Immature natural killer cell (primary cell): Measurements from ENCODE around the gene CRLF1. TPM values are rescaled to one million over a fixed set of nuclear protein-coding genes. Genes with fewer than 3 reads are reported as not detected.

Source experiments
- DNase-seq, 3 donors: peaks; one replicate each; pipeline ENCODE4 v3.0.0; 2022; ENCODE audit warnings: mixed read lengths in 1 of 3
- H3K27ac Mint-ChIP-seq, 6 donors: one replicate each; pipeline ENCODE4 v1.8.0; 2020; ENCODE audit warnings: mixed read lengths in 6 of 6, mild to moderate bottlenecking in 5 of 6, inconsistent platforms in 4 of 6, moderate library complexity in 3 of 6
- H3K27me3 Mint-ChIP-seq, 3 donors: one replicate each; pipeline ENCODE4 v1.8.0; 2020 to 2021; ENCODE audit warnings: low read depth in 3 of 3, mild to moderate bottlenecking in 3 of 3, mixed read lengths in 3 of 3, moderate library complexity in 3 of 3, inconsistent platforms in 1 of 3
- H3K36me3 Mint-ChIP-seq, 3 donors: one replicate each; pipeline ENCODE4 v1.8.0; 2020; ENCODE audit warnings: mixed read lengths in 3 of 3, inconsistent platforms in 2 of 3, mild to moderate bottlenecking in 2 of 3
- H3K4me1 Mint-ChIP-seq, 2 donors: one replicate each; pipeline ENCODE4 v1.8.0; 2020; ENCODE audit warnings: inconsistent platforms in 2 of 2, mild to moderate bottlenecking in 2 of 2, mixed read lengths in 2 of 2, moderate library complexity in 1 of 2
- H3K4me3 Mint-ChIP-seq, 5 donors: one replicate each; pipeline ENCODE4 v1.8.0; 2020; ENCODE audit warnings: mild to moderate bottlenecking in 5 of 5, mixed read lengths in 5 of 5, inconsistent platforms in 3 of 5, moderate library complexity in 3 of 5
- H3K9me3 Mint-ChIP-seq, 6 donors: one replicate each; pipeline ENCODE4 v1.8.0; 2020; ENCODE audit warnings: mild to moderate bottlenecking in 6 of 6, mixed read lengths in 6 of 6, inconsistent platforms in 4 of 6, moderate library complexity in 3 of 6
- polyA plus RNA-seq, 3 donors: library from polyadenylated mRNA; unstranded; fragments of 300-500 nt; fragmentation: Illumina TruSeq; gene quantifications; one replicate each; pipeline ENCODE4 v1.2.3, GENCODE V29; 2021

Gene CRLF1
- polyA plus RNA-seq, result 1 to 10 TPM in 1 of 3 donors, under 1 TPM in 1, not detected in 1; 0.89 to 1.2 TPM

- Mint-ChIP-seq H3K4me1 (peaks cover 5 to 8% of the 10 kb centered on the region in 2 donors), H3K27me3 (peaks cover 23 to 31% (median 27%) of the 10 kb centered on the region in 3 donors), H3K9me3 (peaks cover 0 to 3% (median 0%) of the 10 kb centered on the region in 6 donors), H3K4me3 (no peak within 1 kb of the TSS), H3K27ac (no peak within 1 kb of the TSS), H3K36me3 (no peaks in the 10 kb centered on the region)
- no peak for DNase-seq
These were observed at the start of gene CRLF1 for GRCh38 chr19:18606281-18607225. Gene CRLF1 (minus strand): TSS chr19:18606799. CDS start chr19:18606656, 143 bp downstream.

DNA sequence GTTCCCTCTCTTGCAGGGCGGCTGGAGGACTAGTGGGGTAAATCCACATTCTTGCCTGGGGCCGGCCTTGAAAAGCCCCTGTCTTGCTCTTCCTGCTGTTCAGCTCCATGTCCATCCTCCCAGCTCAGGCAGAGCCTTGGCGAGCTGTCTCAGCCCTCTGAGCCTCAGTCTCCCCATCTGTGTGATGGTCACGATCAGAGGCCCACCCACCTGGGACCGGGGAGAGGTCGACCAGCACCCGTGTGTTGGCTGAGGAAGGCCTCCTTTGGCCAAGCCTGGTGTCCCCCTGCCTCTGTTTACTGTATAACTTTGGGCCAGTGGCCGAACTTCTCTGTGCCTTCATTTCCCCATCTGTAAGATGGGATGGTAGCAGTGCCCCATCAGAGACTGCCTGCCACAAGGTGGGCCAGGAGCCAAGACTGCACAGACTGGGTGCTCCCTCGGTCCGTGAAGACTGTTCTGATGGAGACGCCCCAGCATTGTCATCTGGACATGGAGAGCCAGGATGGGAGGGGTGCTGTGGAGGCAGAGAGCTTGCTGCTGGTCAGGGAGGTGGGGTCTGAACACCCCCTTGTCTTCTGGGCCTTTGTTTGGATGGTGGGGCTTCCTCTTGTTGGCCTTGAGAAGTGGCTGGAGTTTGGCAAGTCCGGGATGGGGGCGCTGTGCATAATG lies 48.7 kb upstream of the CRLF1 start:
- Mint-ChIP-seq H3K4me3 (no peak overlapping the region), H3K4me1 (peaks cover 11 to 24% of the 10 kb centered on the region in 2 donors), H3K27me3 (peaks cover 3 to 9% (median 4%) of the 10 kb centered on the region in 3 donors), H3K36me3 (peaks cover 0 to 4% (median 3%) of the 10 kb centered on the region in 3 donors), H3K27ac (no peak overlapping the region), H3K9me3 (no peaks in the 10 kb centered on the region)
- DNase-seq, result no peak

GRCh38 chr19:18654469-18654868 lies 47.9 kb upstream of the CRLF1 start:
- peaks cover 20 to 32% of the 10 kb centered on the region in 2 donors for H3K4me1 Mint-ChIP-seq
- no peaks in the 10 kb centered on the region for H3K9me3 Mint-ChIP-seq
- peaks cover 3 to 11% (median 4%) of the 10 kb centered on the region in 3 donors for H3K27me3 Mint-ChIP-seq
- no peak overlapping the region for H3K4me3 Mint-ChIP-seq
- peaks cover 0 to 4% (median 3%) of the 10 kb centered on the region in 3 donors for H3K36me3 Mint-ChIP-seq
- no peak for DNase-seq
- H3K27ac Mint-ChIP-seq, result peak overlapping the region in 1 of 6 donors; percentile 35

GRCh38 chr19:18653853-18654252 lies 47.3 kb upstream of the CRLF1 start:
- Mint-ChIP-seq H3K4me3 (no peak overlapping the region), H3K27ac (peak overlapping the region in 1 of 6 donors; percentile 35), H3K27me3 (peaks cover 3 to 11% (median 4%) of the 10 kb centered on the region in 3 donors), H3K4me1 (peaks cover 21 to 32% of the 10 kb centered on the region in 2 donors), H3K9me3 (no peaks in the 10 kb centered on the region), H3K36me3 (peaks cover 0 to 4% (median 3%) of the 10 kb centered on the region in 3 donors)
- DNase-seq, result no peak

DNA sequence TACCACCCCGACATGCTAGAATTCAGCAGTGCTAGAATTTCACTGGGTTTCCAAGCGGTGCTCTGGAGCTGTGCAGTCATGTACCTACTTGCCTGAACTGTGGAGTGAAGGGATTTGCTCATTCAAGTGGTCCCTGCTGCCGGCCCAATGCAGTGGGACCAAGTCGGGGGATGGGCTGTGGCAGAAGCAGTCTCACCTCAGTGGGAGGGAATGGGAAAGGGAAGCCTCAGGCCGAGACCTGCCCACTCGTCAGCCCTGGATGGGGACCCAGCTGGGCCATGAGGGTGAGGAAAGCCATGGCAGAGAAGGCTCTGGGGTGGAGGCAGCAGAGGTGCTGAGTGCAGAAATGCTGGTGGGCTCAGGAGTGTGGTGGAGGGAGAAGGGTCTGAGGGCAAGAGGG lies 45.1 kb upstream of the CRLF1 start:
- Mint-ChIP-seq H3K4me1 (peaks cover 24 to 26% of the 10 kb centered on the region in 2 donors), H3K9me3 (no peaks in the 10 kb centered on the region), H3K4me3 (no peak overlapping the region), H3K27me3 (peaks cover 1 to 9% (median 4%) of the 10 kb centered on the region in 3 donors), H3K36me3 (peaks cover 0 to under 1% (median 0%) of the 10 kb centered on the region in 3 donors), H3K27ac (peak overlapping the region in 2 of 6 donors; percentile 36 to 40)
- DNase-seq, result no peak

GRCh38 chr19:18651300-18651699 lies 44.7 kb upstream of the CRLF1 start:
- Mint-ChIP-seq H3K4me3 (no peak overlapping the region), H3K9me3 (no peaks in the 10 kb centered on the region), H3K27me3 (peaks cover 3 to 9% (median 4%) of the 10 kb centered on the region in 3 donors), H3K4me1 (peaks cover 23 to 29% of the 10 kb centered on the region in 2 donors), H3K36me3 (no peaks in the 10 kb centered on the region), H3K27ac (no peak overlapping the region)
- no peak for DNase-seq

- peak overlapping the region in 4 of 5 donors; percentile 80 to 91 (median 84) for H3K4me3 Mint-ChIP-seq
- no peaks in the 10 kb centered on the region for H3K36me3 Mint-ChIP-seq
- H3K27ac Mint-ChIP-seq, result peak overlapping the region in 2 of 6 donors; percentile 67 to 87
- H3K4me1 Mint-ChIP-seq, result peaks cover 23 to 29% of the 10 kb centered on the region in 2 donors
- peaks cover 3 to 9% (median 5%) of the 10 kb centered on the region in 3 donors for H3K27me3 Mint-ChIP-seq
- no peak for DNase-seq
- no peaks in the 10 kb centered on the region for H3K9me3 Mint-ChIP-seq
These were observed 44.0 kb upstream of the CRLF1 start for GRCh38 chr19:18650468-18651041.

DNA sequence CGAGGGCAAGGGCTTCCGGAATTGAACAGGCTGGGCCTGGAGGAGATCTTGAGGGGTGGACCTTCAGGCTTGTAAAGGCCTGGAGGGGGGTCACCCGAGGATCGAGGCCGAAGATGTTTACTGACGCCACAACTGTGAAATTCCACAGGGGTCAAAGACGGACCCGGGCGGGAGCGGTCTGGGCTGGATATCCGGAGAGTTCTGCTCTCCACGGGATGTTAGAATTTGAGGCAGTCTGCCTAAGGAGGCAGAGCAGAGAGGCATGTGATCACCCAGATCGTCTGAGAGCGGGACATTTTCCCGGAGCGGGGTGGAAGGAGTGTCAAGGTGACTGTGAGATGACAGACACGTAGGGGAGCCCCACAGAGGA lies 43.4 kb upstream of the CRLF1 start:
- no peak for DNase-seq
- peak overlapping the region in 5 of 6 donors; percentile 35 to 87 (median 67) for H3K27ac Mint-ChIP-seq
- no peaks in the 10 kb centered on the region for H3K9me3 Mint-ChIP-seq
- H3K4me1 Mint-ChIP-seq, result peaks cover 23 to 32% of the 10 kb centered on the region in 2 donors
- peaks cover 2 to 8% (median 7%) of the 10 kb centered on the region in 3 donors for H3K27me3 Mint-ChIP-seq
- H3K4me3 Mint-ChIP-seq, result peak overlapping the region; percentile 80 to 91 (median 84)
- H3K36me3 Mint-ChIP-seq, result no peaks in the 10 kb centered on the region

DNA sequence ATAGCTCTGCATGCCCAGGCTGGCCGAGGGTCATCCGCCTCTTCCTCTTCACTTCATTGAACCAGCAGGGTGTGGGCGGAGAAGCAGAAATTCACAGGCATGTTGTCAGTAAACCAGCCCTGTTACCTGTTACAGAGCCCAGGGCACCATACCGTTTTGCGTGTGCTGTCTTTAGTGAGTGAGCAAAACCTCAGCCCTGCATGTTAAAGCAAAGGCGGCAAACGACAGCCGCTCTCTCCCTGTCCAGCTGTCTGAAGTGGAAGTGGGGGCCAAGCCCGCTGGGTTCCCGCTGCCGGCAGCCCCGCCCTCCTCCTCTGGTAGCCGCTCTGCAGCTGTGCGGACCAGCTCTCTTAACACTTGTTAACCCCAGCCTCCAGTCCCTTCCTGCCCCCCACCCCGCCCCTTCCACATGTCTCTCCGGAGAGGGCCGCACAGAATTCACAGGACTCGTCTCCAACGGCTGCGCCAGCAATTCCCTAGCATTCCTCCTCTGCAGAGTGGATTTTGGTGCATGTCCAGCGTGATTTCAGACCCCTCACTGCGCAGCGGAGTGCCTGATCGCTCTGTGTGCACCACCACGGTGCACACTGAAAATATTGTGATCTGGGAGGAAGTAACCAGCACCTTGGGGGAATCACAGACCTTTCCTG lies 42.9 kb upstream of the CRLF1 start:
- H3K36me3 Mint-ChIP-seq, result no peaks in the 10 kb centered on the region
- peaks cover 2 to 8% (median 7%) of the 10 kb centered on the region in 3 donors for H3K27me3 Mint-ChIP-seq
- H3K4me3 Mint-ChIP-seq, result peak overlapping the region; percentile 80 to 91 (median 84)
- peak; percentile 39 to 40 (median 39) for DNase-seq
- peaks cover 25 to 32% of the 10 kb centered on the region in 2 donors for H3K4me1 Mint-ChIP-seq
- H3K27ac Mint-ChIP-seq, result peak overlapping the region in 5 of 6 donors; percentile 35 to 87 (median 67)
- no peaks in the 10 kb centered on the region for H3K9me3 Mint-ChIP-seq

GRCh38 chr19:18648973-18649315 lies 42.3 kb upstream of the CRLF1 start:
- H3K27me3 Mint-ChIP-seq, result peaks cover 2 to 8% (median 7%) of the 10 kb centered on the region in 3 donors
- H3K4me3 Mint-ChIP-seq, result peak overlapping the region; percentile 80 to 91 (median 84)
- no peak for DNase-seq
- H3K4me1 Mint-ChIP-seq, result peaks cover 31 to 35% of the 10 kb centered on the region in 2 donors
- H3K9me3 Mint-ChIP-seq, result no peaks in the 10 kb centered on the region
- peak overlapping the region in 3 of 6 donors; percentile 36 to 87 (median 67) for H3K27ac Mint-ChIP-seq
- H3K36me3 Mint-ChIP-seq, result no peaks in the 10 kb centered on the region

DNA sequence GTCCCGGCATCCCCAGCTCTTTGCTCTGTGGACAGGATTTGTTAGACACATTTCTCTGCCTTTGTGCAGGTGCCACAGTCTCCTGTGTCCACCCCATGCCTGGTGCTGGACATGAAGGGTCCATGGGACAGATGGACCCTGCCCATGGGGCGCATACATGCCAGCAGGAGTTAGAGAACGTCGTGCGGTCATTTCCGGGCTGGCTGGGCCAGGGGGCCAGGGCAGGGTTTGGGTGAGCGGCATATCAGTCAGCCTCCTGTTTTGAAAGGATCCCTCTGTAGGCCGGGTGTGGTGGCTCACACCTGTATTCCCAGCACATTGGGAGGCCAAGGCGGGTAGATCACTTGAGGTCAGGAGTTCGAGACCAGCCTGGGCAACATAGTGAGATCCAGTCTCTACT lies 41.2 kb upstream of the CRLF1 start:
- H3K4me3 Mint-ChIP-seq, result peak overlapping the region in 3 of 5 donors; percentile 25 to 58 (median 53)
- H3K4me1 Mint-ChIP-seq, result peaks cover 31 to 36% of the 10 kb centered on the region in 2 donors
- no peaks in the 10 kb centered on the region for H3K36me3 Mint-ChIP-seq
- no peak overlapping the region for H3K27ac Mint-ChIP-seq
- H3K27me3 Mint-ChIP-seq, result peaks cover 2 to 8% (median 6%) of the 10 kb centered on the region in 3 donors
- DNase-seq, result no peak
- H3K9me3 Mint-ChIP-seq, result no peaks in the 10 kb centered on the region

DNA sequence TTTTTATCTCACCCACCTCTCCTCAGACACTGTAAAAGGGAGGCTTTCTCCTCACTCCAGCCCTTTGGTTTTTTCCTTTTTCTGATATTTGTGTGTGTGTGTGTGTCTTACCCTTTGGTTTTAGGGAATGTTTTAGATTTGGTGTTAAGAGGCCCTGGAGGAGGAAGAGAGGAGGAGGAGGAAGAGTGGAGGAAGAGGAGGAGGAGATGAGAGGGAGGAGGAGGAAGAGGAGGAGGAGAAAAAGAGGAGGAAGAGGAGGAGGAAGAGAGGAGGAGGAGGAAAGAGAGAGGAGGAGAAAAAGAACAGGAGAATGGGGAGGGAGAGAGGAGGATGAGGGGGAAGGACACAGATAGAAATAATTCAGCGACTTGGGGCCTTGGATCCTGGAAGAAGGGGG lies 40.8 kb upstream of the CRLF1 start:
- no peak for DNase-seq
- H3K4me1 Mint-ChIP-seq, result peaks cover 31 to 36% of the 10 kb centered on the region in 2 donors
- no peaks in the 10 kb centered on the region for H3K9me3 Mint-ChIP-seq
- no peaks in the 10 kb centered on the region for H3K36me3 Mint-ChIP-seq
- peak overlapping the region in 1 of 5 donors; percentile 23 for H3K4me3 Mint-ChIP-seq
- H3K27ac Mint-ChIP-seq, result peak overlapping the region in 2 of 6 donors; percentile 51 to 58
- H3K27me3 Mint-ChIP-seq, result peaks cover 2 to 8% (median 4%) of the 10 kb centered on the region in 3 donors
